Urinary bladder (tissue), 4 donors: ENCODE measurements around the gene FAM13C. TPM values are rescaled to one million over a fixed set of nuclear protein-coding genes. Genes with fewer than 3 reads are reported as not detected.
A peak's percentile ranks its signal among the peaks of the same experiment; 100 is the strongest.

Source experiments
- DNase-seq: peaks from one replicate; pipeline ENCODE4 v3.0.0-alpha.2; 2015; ENCODE audit errors: extremely low spot score
- H3K27ac ChIP-seq: one replicate; pipeline ENCODE4 v1.5.1; 2013; ENCODE audit warnings: low read depth, mild to moderate bottlenecking, moderate library complexity
- H3K36me3 ChIP-seq: one replicate; pipeline ENCODE4 v1.6.1; 2013; ENCODE audit warnings: mild to moderate bottlenecking, moderate library complexity; ENCODE audit not compliant: insufficient read depth
- H3K4me1 ChIP-seq: one replicate; pipeline ENCODE4 v1.6.1; 2013; ENCODE audit warnings: mild to moderate bottlenecking, moderate library complexity; ENCODE audit not compliant: insufficient read depth
- H3K4me3 ChIP-seq: one replicate; pipeline ENCODE4 v1.5.1; 2013; ENCODE audit warnings: low read depth, low read length
- WGBS: extraction: QIAGEN DNeasy Blood & Tissue Kit; methylation state at CpG from one replicate; pipeline ENCODE4 v1.1.7; 2013; 5-methylcytosine and 5-hydroxymethylcytosine counted together
- polyA plus RNA-seq: library from polyadenylated mRNA; stranded (reverse); fragments of 200-250 nt; gene quantifications from one replicate; pipeline ENCODE4 v1.2.3, GENCODE V29; 2013
- total RNA-seq: library from RNA; depleted of rRNA; stranded (reverse); fragments of >200 nt; gene quantifications from one replicate; pipeline ENCODE4 v1.2.3, GENCODE V29; 2014
- donor health status: healthy with polysubstance abuse.
- donor health status: healthy.

Gene FAM13C
- total and polyA plus RNA-seq, 2 donors = 5.9 to 34.5 TPM

GRCh38 chr10:59346321-59346720, 16.0 kb downstream of the FAM13C start:
- H3K36me3 ChIP-seq = no peaks in the 10 kb centered on the region
- no peak overlapping the region for H3K27ac ChIP-seq
- H3K4me3 ChIP-seq = no peak overlapping the region
- DNase-seq = no peak
- WGBS = 77% methylated on average over 1 of the region's 1 CpG
- no peaks in the 10 kb centered on the region for H3K4me1 ChIP-seq

- Histone ChIP-seq H3K27ac (no peak overlapping the region), H3K36me3 (no peaks in the 10 kb centered on the region), H3K4me1 (no peaks in the 10 kb centered on the region), H3K4me3 (no peak overlapping the region)
- DNase-seq = no peak
- WGBS = 96% methylated on average over 1 of the region's 1 CpG
These were observed 19.6 kb downstream of the FAM13C start for GRCh38 chr10:59342723-59343122.

- Histone ChIP-seq H3K36me3 (no peaks in the 10 kb centered on the region), H3K4me1 (no peaks in the 10 kb centered on the region), H3K4me3 (no peak overlapping the region), H3K27ac (no peak overlapping the region)
- DNase-seq = no peak
- 89% methylated on average over 1 of the region's 1 CpG for WGBS
These were observed 20.3 kb downstream of the FAM13C start for GRCh38 chr10:59342000-59342399.

- Histone ChIP-seq H3K36me3 (no peaks in the 10 kb centered on the region), H3K27ac (no peak overlapping the region), H3K4me1 (no peaks in the 10 kb centered on the region), H3K4me3 (no peak overlapping the region)
- DNase-seq = no peak
- 84% methylated on average over 1 of the region's 1 CpG for WGBS
These were observed 22.1 kb downstream of the FAM13C start for GRCh38 chr10:59340285-59340684.

- Histone ChIP-seq H3K36me3 (no peaks in the 10 kb centered on the region), H3K27ac (no peak overlapping the region), H3K4me1 (no peaks in the 10 kb centered on the region), H3K4me3 (no peak overlapping the region)
- DNase-seq = no peak
- 87% methylated on average over 1 of the region's 1 CpG for WGBS
These were observed 23.0 kb downstream of the FAM13C start for GRCh38 chr10:59339351-59339750.

GRCh38 chr10:59337201-59337652, 25.1 kb downstream of the FAM13C start:
- H3K27ac ChIP-seq = no peak overlapping the region
- no peaks in the 10 kb centered on the region for H3K4me1 ChIP-seq
- no peak overlapping the region for H3K4me3 ChIP-seq
- DNase-seq = peak; percentile 18
- no peaks in the 10 kb centered on the region for H3K36me3 ChIP-seq

GRCh38 chr10:59336632-59337031, 25.7 kb downstream of the FAM13C start:
- DNase-seq = peak; percentile 35
- Histone ChIP-seq H3K27ac (peak overlapping the region; percentile 38), H3K4me1 (no peaks in the 10 kb centered on the region), H3K36me3 (no peaks in the 10 kb centered on the region), H3K4me3 (no peak overlapping the region)
- WGBS = 15% methylated on average over 2 of the region's 2 CpGs

- Histone ChIP-seq H3K4me3 (no peak overlapping the region), H3K4me1 (no peaks in the 10 kb centered on the region), H3K36me3 (no peaks in the 10 kb centered on the region), H3K27ac (no peak overlapping the region)
- no peak for DNase-seq
- 94% methylated on average over 2 of the region's 2 CpGs for WGBS
These were observed 26.9 kb downstream of the FAM13C start for GRCh38 chr10:59335497-59335896.

- 28% methylated on average over 1 of the region's 1 CpG for WGBS
- DNase-seq = no peak
These were observed 28.6 kb downstream of the FAM13C start for GRCh38 chr10:59333701-59334100.

GRCh38 chr10:59332581-59332980, 29.8 kb downstream of the FAM13C start:
- H3K4me3 ChIP-seq = no peak overlapping the region
- H3K36me3 ChIP-seq = no peaks in the 10 kb centered on the region
- no peak overlapping the region for H3K27ac ChIP-seq
- no peak for DNase-seq
- no peaks in the 10 kb centered on the region for H3K4me1 ChIP-seq

More at GRCh38 chr10:59333701-59334100, 28.6 kb downstream of the FAM13C start:
- no peak overlapping the region for H3K4me3 ChIP-seq
- H3K27ac ChIP-seq = no peak overlapping the region
- H3K36me3 ChIP-seq = no peaks in the 10 kb centered on the region
- no peaks in the 10 kb centered on the region for H3K4me1 ChIP-seq

GRCh38 chr10:59331661-59332060, 30.7 kb downstream of the FAM13C start:
- DNase-seq = no peak
- H3K4me1 ChIP-seq = no peaks in the 10 kb centered on the region
- no peak overlapping the region for H3K27ac ChIP-seq
- H3K36me3 ChIP-seq = no peaks in the 10 kb centered on the region
- no peak overlapping the region for H3K4me3 ChIP-seq

- Histone ChIP-seq H3K27ac (no peak overlapping the region), H3K36me3 (no peaks in the 10 kb centered on the region), H3K4me1 (no peaks in the 10 kb centered on the region), H3K4me3 (no peak overlapping the region)
- no peak for DNase-seq
These were observed 37.2 kb downstream of the FAM13C start for GRCh38 chr10:59325116-59325515.

GRCh38 chr10:59324597-59324996, 37.8 kb downstream of the FAM13C start:
- no peak for DNase-seq
- Histone ChIP-seq H3K4me1 (no peaks in the 10 kb centered on the region), H3K4me3 (no peak overlapping the region), H3K36me3 (no peaks in the 10 kb centered on the region), H3K27ac (no peak overlapping the region)

GRCh38 chr10:59323831-59324401, 38.4 kb downstream of the FAM13C start:
- no peak overlapping the region for H3K27ac ChIP-seq

GRCh38 chr10:59323036-59323459, 39.3 kb downstream of the FAM13C start:
- no peak for DNase-seq
- 62% methylated on average over 2 of the region's 2 CpGs for WGBS
- no peaks in the 10 kb centered on the region for H3K36me3 ChIP-seq
- H3K27ac ChIP-seq = no peak overlapping the region
- H3K4me1 ChIP-seq = no peaks in the 10 kb centered on the region
- H3K4me3 ChIP-seq = no peak overlapping the region

More at GRCh38 chr10:59323831-59324401, 38.4 kb downstream of the FAM13C start:
- Histone ChIP-seq H3K4me3 (no peak overlapping the region), H3K4me1 (no peaks in the 10 kb centered on the region), H3K36me3 (no peaks in the 10 kb centered on the region)
- no peak for DNase-seq
- WGBS = 82% methylated on average over 2 of the region's 2 CpGs
